PC-9 (cell line): Measurements from ENCODE around the gene PEMT. TPM values are rescaled to one million over a fixed set of nuclear protein-coding genes. Genes with fewer than 3 reads are reported as not detected.

Experiments used
- BruUV-seq: library from RNA; stranded (reverse); fragments of 400-500 nt; replicated peaks from 2 replicates; lab custom pipeline; 2021; lab: Mats Ljungman, UMichigan
- CTCF ChIA-PET: fragments of 300-600 bp; sonication (Branson Sonifier 250); formaldehyde crosslinking; loops from one replicate; lab custom pipeline; 2022; ENCODE audit warnings: antibody characterized with exemption; lab: Charles Lee
- POLR2A ChIA-PET: fragments of 300-600 bp; sonication (Branson Sonifier 250); formaldehyde crosslinking; loops from one replicate; lab custom pipeline; 2022; ENCODE audit warnings: antibody characterized with exemption; ENCODE audit not compliant: unreplicated experiment; lab: Charles Lee
- DNase-seq, 2 experiments: peaks; one replicate each; pipeline versions ENCODE4 v3.0.0 to v3.0.0-alpha.2; 2015 to 2022; ENCODE audit warnings: mixed read lengths in 1 of 2
- H2AFZ ChIP-seq: fragments of 200-600 bp; sonication (generic); 2 replicates; pipeline ENCODE4 v1.8.1; 2017; ENCODE audit warnings: antibody characterized with exemption
- H3F3A ChIP-seq: fragments of 200-600 bp; sonication (generic); 2 replicates; pipeline ENCODE4 v1.8.1; 2017; ENCODE audit warnings: antibody characterized with exemption, mild to moderate bottlenecking, low read depth; ENCODE audit not compliant: insufficient read depth
- H3K27ac ChIP-seq: fragments of 200-600 bp; sonication (generic); 2 replicates; pipeline ENCODE4 v1.6.1; 2016; ENCODE audit warnings: mixed run types
- H3K27me3 ChIP-seq: fragments of 200-600 bp; sonication (generic); 2 replicates; pipeline ENCODE4 v1.6.1; 2016; ENCODE audit warnings: low read depth, mixed run types; ENCODE audit not compliant: insufficient read depth
- H3K36me3 ChIP-seq: fragments of 200-600 bp; sonication (generic); 2 replicates; pipeline ENCODE4 v1.6.1; 2016; ENCODE audit warnings: low read depth, mixed run types
- H3K4me1 ChIP-seq: fragments of 200-600 bp; sonication (generic); replicated peaks from 2 replicates; pipeline ENCODE4 v1.6.1; 2016; ENCODE audit warnings: mixed run types; ENCODE audit not compliant: insufficient read depth
- H3K4me2 ChIP-seq: fragments of 200-600 bp; sonication (generic); 2 replicates; pipeline ENCODE4 v1.6.1; 2017; ENCODE audit warnings: mixed run types
- H3K4me3 ChIP-seq: fragments of 200-600 bp; sonication (generic); 2 replicates; pipeline ENCODE4 v1.6.1; 2016; ENCODE audit warnings: mixed run types
- H3K79me2 ChIP-seq: fragments of 200-600 bp; sonication (generic); 2 replicates; pipeline ENCODE4 v1.6.1; 2017; ENCODE audit warnings: low read depth, mixed run types
- H3K9me2 ChIP-seq: fragments of 200-600 bp; sonication (generic); 2 replicates; pipeline ENCODE4 v1.8.1; 2017; ENCODE audit warnings: mild to moderate bottlenecking; ENCODE audit not compliant: insufficient read depth
- H3K9me3 ChIP-seq: fragments of 200-600 bp; sonication (generic); 2 replicates; pipeline ENCODE4 v1.8.1; 2016; ENCODE audit warnings: low read depth; ENCODE audit not compliant: insufficient read depth
- H4K20me1 ChIP-seq: fragments of 200-600 bp; sonication (generic); 2 replicates; pipeline ENCODE4 v1.8.1; 2017; ENCODE audit not compliant: insufficient read depth
- EZH2 ChIP-seq: fragments of 200-600 bp; sonication (generic); IDR thresholded peaks from 2 replicates; pipeline ENCODE4 v1.8.0; 2017; ENCODE audit warnings: antibody characterized with exemption, low read depth
- intact Hi-C: fragments of 100-400 bp; cut with micrococcal nuclease; formaldehyde crosslinking; loops from one replicate; pipeline ENCODE4 v1.10.0; 2022; ENCODE audit not compliant: unreplicated experiment
- total RNA-seq: library from RNA; stranded (reverse); gene quantifications from 2 replicates; pipeline ENCODE4 v1.2.3, GENCODE V29; 2021
- TF ChIP-seq, protein P1 (sequence below): fragments of 200-600 bp; sonication (generic); conservative IDR thresholded peaks from 2 replicates; pipeline ENCODE4 v1.6.1; 2017; ENCODE audit warnings: mixed run types, antibody characterized with exemption, mild to moderate bottlenecking, moderate library complexity

The PEMT gene
- total RNA-seq, 1 experiment from 2014 or later = 61.2 TPM

DNA sequence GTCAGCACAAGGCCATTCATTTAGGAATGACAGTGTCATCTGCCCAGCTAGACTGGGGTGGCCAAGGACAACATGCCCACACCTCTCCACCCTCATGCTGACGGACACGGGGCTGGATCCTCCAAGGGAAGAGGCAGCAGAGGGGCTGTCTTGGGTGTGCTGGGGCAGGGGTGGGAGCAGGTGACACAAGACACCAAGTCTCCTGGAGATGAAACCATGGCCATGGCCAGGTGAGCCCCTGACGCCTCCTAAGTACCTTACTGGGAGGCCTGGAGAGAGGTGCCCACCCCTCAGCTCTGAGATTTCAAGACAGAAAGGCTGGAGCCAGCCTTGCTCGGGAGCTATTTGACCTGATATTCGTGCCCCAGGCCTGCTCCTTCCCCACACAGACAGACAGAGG, 86.4 kb downstream of the PEMT start:
- H3K4me2 ChIP-seq = no peak overlapping the region
- H3F3A ChIP-seq = no peaks in the 10 kb centered on the region; the same call in 1 of the 2 replicates
- BruUV-seq = no TSS peak
- no peaks in the 10 kb centered on the region for H3K9me3 ChIP-seq
- H3K27me3 ChIP-seq = no peaks in the 10 kb centered on the region
- ChIA-PET POLR2A (interaction anchor here (0.6 kb wide), 1 partner anchor 16 kb away, joined by 7 read pairs; no protein-coding TSS in a partner anchor), CTCF (no interaction called here)
- peaks cover 33% of the 10 kb centered on the region for H4K20me1 ChIP-seq
- no peaks in the 10 kb centered on the region for H3K79me2 ChIP-seq
- H3K4me3 ChIP-seq = no peak overlapping the region
- H3K27ac ChIP-seq = no peak overlapping the region
- intact Hi-C loops = no loop called here
- DNase-seq = no peak
- no peak overlapping the region for H2AFZ ChIP-seq
- H3K9me2 ChIP-seq = no peaks in the 10 kb centered on the region
- TF ChIP-seq EZH2 = no peak
- TF ChIP-seq, protein P1, sequence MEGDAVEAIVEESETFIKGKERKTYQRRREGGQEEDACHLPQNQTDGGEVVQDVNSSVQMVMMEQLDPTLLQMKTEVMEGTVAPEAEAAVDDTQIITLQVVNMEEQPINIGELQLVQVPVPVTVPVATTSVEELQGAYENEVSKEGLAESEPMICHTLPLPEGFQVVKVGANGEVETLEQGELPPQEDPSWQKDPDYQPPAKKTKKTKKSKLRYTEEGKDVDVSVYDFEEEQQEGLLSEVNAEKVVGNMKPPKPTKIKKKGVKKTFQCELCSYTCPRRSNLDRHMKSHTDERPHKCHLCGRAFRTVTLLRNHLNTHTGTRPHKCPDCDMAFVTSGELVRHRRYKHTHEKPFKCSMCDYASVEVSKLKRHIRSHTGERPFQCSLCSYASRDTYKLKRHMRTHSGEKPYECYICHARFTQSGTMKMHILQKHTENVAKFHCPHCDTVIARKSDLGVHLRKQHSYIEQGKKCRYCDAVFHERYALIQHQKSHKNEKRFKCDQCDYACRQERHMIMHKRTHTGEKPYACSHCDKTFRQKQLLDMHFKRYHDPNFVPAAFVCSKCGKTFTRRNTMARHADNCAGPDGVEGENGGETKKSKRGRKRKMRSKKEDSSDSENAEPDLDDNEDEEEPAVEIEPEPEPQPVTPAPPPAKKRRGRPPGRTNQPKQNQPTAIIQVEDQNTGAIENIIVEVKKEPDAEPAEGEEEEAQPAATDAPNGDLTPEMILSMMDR = no peak
- H3K36me3 ChIP-seq = no peaks in the 10 kb centered on the region
- peaks cover 1% of the 10 kb centered on the region; the same call in 1 of the 2 replicates for H3K4me1 ChIP-seq

DNA sequence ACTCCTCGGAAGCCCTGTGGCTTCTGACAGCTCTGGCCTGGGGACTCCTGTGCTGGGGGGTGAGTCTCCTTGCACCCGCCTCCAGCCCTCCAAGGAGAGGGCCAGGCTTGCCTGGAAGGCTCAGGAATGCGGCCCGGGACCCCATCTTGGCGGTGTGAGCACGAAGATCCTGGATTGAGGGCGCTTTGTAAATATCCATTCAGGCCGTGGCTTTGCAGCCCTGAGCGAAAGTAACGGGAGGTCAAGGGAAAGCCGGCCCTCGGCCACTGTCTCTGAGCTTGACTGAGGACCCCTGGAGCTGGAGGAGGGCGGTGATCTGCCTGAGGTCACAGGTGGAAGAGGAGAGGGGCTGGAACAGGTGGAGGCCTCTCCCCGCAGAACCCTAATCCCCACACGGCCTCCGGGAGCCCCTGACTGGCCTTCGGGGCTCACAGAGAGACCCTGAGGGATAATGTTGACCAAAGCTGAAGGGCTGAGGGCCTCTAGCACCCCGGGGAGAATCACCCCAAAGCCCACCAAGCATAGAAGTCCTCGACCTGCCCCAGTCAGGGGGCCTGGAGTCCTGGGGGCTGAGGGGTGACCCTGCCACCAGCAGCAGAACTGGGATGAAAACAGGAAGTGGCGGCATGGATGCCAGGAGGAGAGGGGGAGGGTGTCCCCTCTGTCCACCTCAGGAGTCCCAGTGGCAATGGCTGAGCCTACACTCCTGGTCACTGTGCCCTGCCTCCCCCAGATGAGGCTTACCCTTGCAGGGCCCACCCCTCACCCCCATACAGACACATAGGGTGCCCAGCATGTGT, 87.0 kb downstream of the PEMT start:
- Histone ChIP-seq H3K27ac (no peak overlapping the region), H2AFZ (no peak overlapping the region), H3K9me3 (no peaks in the 10 kb centered on the region), H3K79me2 (no peaks in the 10 kb centered on the region), H3K4me2 (no peak overlapping the region), H3K4me1 (no peaks in the 10 kb centered on the region), H3K27me3 (no peaks in the 10 kb centered on the region), H3K9me2 (no peaks in the 10 kb centered on the region), H3K36me3 (no peaks in the 10 kb centered on the region), H4K20me1 (peaks cover 30% of the 10 kb centered on the region), H3F3A (no peaks in the 10 kb centered on the region), H3K4me3 (no peak overlapping the region)
- no TSS peak for BruUV-seq
- DNase-seq = no peak
- ChIA-PET CTCF (no interaction called here), POLR2A (interaction anchor here (0.5 to 0.7 kb wide), 2 partner anchors 9 to 594 kb away, joined by 6 to 24 read pairs; partner anchors contain the start of gene RASD1)
- no peak for TF ChIP-seq EZH2
- TF ChIP-seq, protein P1 = no peak
- intact Hi-C loops = no loop called here

DNA sequence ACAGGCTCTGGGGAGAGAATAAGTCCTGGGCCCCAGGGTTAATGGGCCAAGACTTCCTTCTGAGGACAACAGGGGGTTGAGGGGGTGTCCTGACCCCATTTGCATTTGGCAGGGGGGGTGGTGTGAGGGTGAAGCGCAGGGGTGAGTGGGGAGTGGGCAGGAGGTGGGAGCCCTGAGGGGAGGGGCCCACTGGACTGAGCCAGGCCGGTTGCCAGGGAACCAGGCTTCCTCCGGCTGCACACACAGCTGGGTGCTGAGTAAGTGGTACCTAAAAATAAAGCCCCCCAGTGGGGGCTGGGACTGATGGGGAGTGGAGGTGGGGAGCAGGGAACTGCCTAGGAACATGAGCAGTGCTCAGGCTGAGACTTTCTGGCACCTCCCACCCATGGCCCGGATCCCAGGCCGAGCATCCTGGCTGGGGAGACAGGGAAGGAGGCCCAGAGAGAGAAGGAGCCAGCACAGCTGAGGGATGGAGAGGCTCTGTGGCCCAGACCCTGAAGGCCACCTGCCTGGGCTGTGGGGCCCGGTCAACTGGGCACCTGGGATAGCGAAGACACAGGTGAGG, 87.9 kb downstream of the PEMT start:
- no peak for DNase-seq
- intact Hi-C loops = no loop called here
- no TSS peak for BruUV-seq
- H3F3A ChIP-seq = no peaks in the 10 kb centered on the region
- no peaks in the 10 kb centered on the region for H3K9me3 ChIP-seq
- H3K79me2 ChIP-seq = no peaks in the 10 kb centered on the region
- no peak overlapping the region for H3K4me2 ChIP-seq
- ChIA-PET POLR2A (no interaction called here), CTCF (no interaction called here)
- H2AFZ ChIP-seq = no peak overlapping the region
- H4K20me1 ChIP-seq = peaks cover 28% of the 10 kb centered on the region
- no peaks in the 10 kb centered on the region for H3K36me3 ChIP-seq
- H3K27me3 ChIP-seq = no peaks in the 10 kb centered on the region
- H3K27ac ChIP-seq = no peak overlapping the region
- TF ChIP-seq EZH2 = no peak
- TF ChIP-seq, protein P1 = no peak
- no peaks in the 10 kb centered on the region for H3K4me1 ChIP-seq
- no peak overlapping the region for H3K4me3 ChIP-seq
- no peaks in the 10 kb centered on the region for H3K9me2 ChIP-seq
